K562 (cell line): Measurements from ENCODE around the gene OGDH. TPM values are rescaled to one million over a fixed set of nuclear protein-coding genes. Genes with fewer than 3 reads are reported as not detected.

ENCODE experiments used
- DDX20 ChIP-seq: fragments of 450-650 bp; IDR thresholded peaks from 2 replicates; pipeline ENCODE4 v1.6.1; 2016; ENCODE audit warnings: missing genetic modification characterization, low read depth, mild to moderate bottlenecking, missing compliant biosample characterization, moderate library complexity
- RFX1 ChIP-seq: fragments of 450-650 bp; IDR thresholded peaks from 2 replicates; pipeline ENCODE4 v1.6.1; 2016; ENCODE audit warnings: mild to moderate bottlenecking, moderate library complexity
- ZNF318 ChIP-seq, 2 experiments: fragments of 450-650 bp; IDR thresholded peaks; 2 replicates each; pipeline ENCODE4 v1.6.1; 2016; ENCODE audit warnings: mild to moderate bottlenecking in 2 of 2, borderline replicate concordance in 1 of 2, low read depth in 1 of 2, moderate library complexity in 1 of 2
- polyA plus RNA-seq, 8 experiments: library from polyadenylated mRNA; depleted of rRNA in 4 of 8; stranded (reverse) in 5 of 8; unstranded in 3 of 8; fragments of >200 nt; fragmentation: Nextera tagmentation in 2 of 8; fragmentation: Illumina TruSeq in 1 of 8; extraction: Ambion mirVana in 2 of 8; extraction: Trizol in 1 of 8; gene quantifications; 2 replicates each; pipeline versions ENCODE4 v1.2.1 to v1.2.3, GENCODE V29; 2011 to 2014; ENCODE audit warnings: inconsistent platforms in 1 of 8, missing spikeins in 1 of 8
- total RNA-seq, 7 experiments: library from RNA; depleted of rRNA in 6 of 7; stranded (reverse); fragments of >200 nt in 6 of 7; fragmentation: Illumina TruSeq in 2 of 7; extraction: Trizol in 2 of 7; gene quantifications; 2 replicates each; pipeline versions ENCODE4 v1.2.1 to v1.2.3, GENCODE V29; 2011 to 2021; ENCODE audit warnings: low replicate concordance in 1 of 7

OGDH gene
- total and polyA plus RNA-seq, 9 of the 15 experiments (the other 6 are each of a cell fraction or from before 2014, with no cell fraction given) = 3.1 to 80.3 (median 23.5) TPM

GRCh38 chr7:44693641-44694313 lies 87.3 kb downstream of the OGDH start (continued):
- TF ChIP-seq ZNF318 (IDR thresholded peaks at IDR 0.05; ENCODE audit: borderline replicate concordance in 1 of 2, low read depth in 1 of 2) (no peak), DDX20 (tag) (no peak), RFX1 (no peak)
